Measurements from ENCODE around the gene ITSN1.

Gene ITSN1

DNA sequence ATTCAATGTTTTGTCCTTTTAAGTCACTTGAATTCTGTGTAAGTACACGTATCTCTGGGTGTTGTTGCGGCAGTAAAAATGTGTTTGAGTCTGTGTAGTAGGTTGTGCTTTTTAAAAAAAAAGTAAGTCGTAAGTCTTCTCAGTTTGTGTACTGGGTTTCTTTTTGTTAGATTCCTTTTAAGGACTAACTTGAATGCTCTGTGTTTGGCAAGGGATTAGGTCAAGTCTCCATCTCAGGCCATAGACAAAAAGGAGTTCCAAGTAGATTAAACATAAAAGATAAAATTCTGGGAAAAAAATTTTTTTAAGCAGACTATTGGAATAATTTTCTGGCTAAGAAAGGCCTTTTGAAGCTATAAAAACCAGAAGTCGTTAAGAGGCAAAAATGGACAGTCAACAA, 160.2 kb downstream of the ITSN1 start:
- TF ChIP-seq RAD21 (IDR thresholded peaks at IDR 0.05; ENCODE audit: low read depth): no peak
- no peak for TF ChIP-seq FOXM1 (IDR thresholded peaks at IDR 0.05; ENCODE audit: borderline replicate concordance, low read depth)
- no peak for TF ChIP-seq REST (IDR thresholded peaks at IDR 0.05; ENCODE audit: low read depth)
- TF ChIP-seq EGR1 (IDR thresholded peaks at IDR 0.05): no peak
- no peak for TF ChIP-seq USF1 (IDR thresholded peaks at IDR 0.05)
- TF ChIP-seq CREB1 (IDR thresholded peaks at IDR 0.05; ENCODE audit: low read depth): no peak
- no peak for TF ChIP-seq ZBTB7A (IDR thresholded peaks at IDR 0.05; ENCODE audit: low read depth)
- TF ChIP-seq TEAD4 (IDR thresholded peaks at IDR 0.05): no peak
- TF ChIP-seq NFIC (IDR thresholded peaks at IDR 0.05): no peak
- TF ChIP-seq TAF1 (IDR thresholded peaks at IDR 0.05; ENCODE audit: low read depth): no peak
- TF ChIP-seq CEBPB (IDR thresholded peaks at IDR 0.05): no peak
- TF ChIP-seq TCF12 (IDR thresholded peaks at IDR 0.05; ENCODE audit: low read depth): no peak
- TF ChIP-seq YY1 (IDR thresholded peaks at IDR 0.05; ENCODE audit: low read depth): no peak

- TF ChIP-seq REST (IDR thresholded peaks at IDR 0.05; ENCODE audit: low read depth) (no peak), ZBTB7A (IDR thresholded peaks at IDR 0.05; ENCODE audit: low read depth) (no peak), CEBPB (IDR thresholded peaks at IDR 0.05) (no peak), MAX (IDR thresholded peaks at IDR 0.05) (no peak), EP300 (IDR thresholded peaks at IDR 0.05; ENCODE audit: borderline replicate concordance) (no peak), EGR1 (IDR thresholded peaks at IDR 0.05) (no peak), RAD21 (IDR thresholded peaks at IDR 0.05; ENCODE audit: low read depth) (no peak), TEAD4 (IDR thresholded peaks at IDR 0.05) (no peak), NFIC (IDR thresholded peaks at IDR 0.05) (no peak), TAF1 (IDR thresholded peaks at IDR 0.05; ENCODE audit: low read depth) (no peak), USF1 (IDR thresholded peaks at IDR 0.05) (no peak), FOXM1 (IDR thresholded peaks at IDR 0.05; ENCODE audit: borderline replicate concordance, low read depth) (no peak), CREB1 (IDR thresholded peaks at IDR 0.05; ENCODE audit: low read depth) (no peak), TCF12 (IDR thresholded peaks at IDR 0.05; ENCODE audit: low read depth) (no peak), YY1 (IDR thresholded peaks at IDR 0.05; ENCODE audit: low read depth) (no peak)
Observed at GRCh38 chr21:33808715-33809367, 166.5 kb downstream of the ITSN1 start.

DNA sequence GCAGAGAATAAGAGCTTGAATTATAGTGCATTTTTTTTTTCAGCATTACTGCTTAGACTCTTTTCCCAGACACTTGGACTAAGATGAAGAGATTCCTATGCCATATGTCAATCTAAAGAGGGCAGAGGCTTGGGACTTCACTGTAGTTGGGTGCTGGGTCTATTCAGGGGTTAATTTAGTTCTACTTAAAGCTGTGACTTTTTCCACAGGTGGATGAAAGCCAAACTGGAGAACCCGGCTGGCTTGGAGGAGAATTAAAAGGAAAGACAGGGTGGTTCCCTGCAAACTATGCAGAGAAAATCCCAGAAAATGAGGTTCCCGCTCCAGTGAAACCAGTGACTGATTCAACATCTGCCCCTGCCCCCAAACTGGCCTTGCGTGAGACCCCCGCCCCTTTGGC, 168.5 kb downstream of the ITSN1 start:
- no peak for TF ChIP-seq TCF12 (IDR thresholded peaks at IDR 0.05; ENCODE audit: low read depth)
- TF ChIP-seq CEBPB (IDR thresholded peaks at IDR 0.05): no peak

GRCh38 chr21:33811167-33812010, 169.1 kb downstream of the ITSN1 start:
- TF ChIP-seq CREB1 (IDR thresholded peaks at IDR 0.05; ENCODE audit: low read depth) (no peak), TCF12 (IDR thresholded peaks at IDR 0.05; ENCODE audit: low read depth) (no peak), REST (IDR thresholded peaks at IDR 0.05; ENCODE audit: low read depth) (no peak), TAF1 (IDR thresholded peaks at IDR 0.05; ENCODE audit: low read depth) (no peak), MAX (IDR thresholded peaks at IDR 0.05) (no peak), NFIC (IDR thresholded peaks at IDR 0.05) (no peak), CEBPB (IDR thresholded peaks at IDR 0.05) (no peak), EP300 (IDR thresholded peaks at IDR 0.05; ENCODE audit: borderline replicate concordance) (no peak), ZBTB7A (IDR thresholded peaks at IDR 0.05; ENCODE audit: low read depth) (no peak)

All from Ishikawa (cell line).